Measurements from ENCODE around the gene RSU1.

RSU1 gene

DNA sequence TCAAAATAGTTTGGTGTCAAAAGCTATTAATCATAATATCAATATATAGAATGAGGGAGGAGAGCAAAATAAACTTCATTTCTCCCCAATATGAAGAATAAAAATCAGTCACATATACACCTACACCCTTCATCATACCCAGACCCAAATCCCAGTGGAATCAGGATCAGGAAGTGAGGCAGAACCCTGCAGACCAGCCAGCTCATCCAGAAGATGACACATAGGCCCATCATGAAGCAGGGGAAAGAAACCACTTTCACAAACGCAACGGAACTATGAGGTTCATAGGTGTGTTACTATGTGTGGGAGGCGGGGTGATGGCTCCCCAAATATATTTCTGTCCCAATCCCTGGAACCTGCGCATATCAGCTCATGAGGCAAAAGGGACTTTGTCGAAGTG lies 89.0 kb downstream of the RSU1 start:
- no peak for DNase-seq

DNA sequence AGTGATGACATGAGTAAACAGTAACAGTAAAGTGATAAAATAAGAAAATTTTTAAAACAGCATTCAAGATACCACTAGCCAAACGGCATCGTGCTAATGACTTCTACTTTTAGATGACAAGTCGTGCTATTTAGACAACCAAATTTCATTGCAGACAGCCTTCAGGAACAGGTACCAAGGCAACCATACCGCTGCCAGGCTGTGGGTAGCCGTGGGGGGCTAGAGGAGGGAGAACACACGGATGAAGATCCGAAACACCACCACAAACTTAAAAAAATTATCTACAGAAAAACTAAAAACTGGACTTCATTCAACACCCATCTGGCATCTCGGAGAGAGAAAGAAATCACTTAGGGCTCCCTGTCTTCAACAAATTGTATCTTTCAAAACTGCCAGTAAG lies 89.6 kb downstream of the RSU1 start:
- no peak for DNase-seq

DNA sequence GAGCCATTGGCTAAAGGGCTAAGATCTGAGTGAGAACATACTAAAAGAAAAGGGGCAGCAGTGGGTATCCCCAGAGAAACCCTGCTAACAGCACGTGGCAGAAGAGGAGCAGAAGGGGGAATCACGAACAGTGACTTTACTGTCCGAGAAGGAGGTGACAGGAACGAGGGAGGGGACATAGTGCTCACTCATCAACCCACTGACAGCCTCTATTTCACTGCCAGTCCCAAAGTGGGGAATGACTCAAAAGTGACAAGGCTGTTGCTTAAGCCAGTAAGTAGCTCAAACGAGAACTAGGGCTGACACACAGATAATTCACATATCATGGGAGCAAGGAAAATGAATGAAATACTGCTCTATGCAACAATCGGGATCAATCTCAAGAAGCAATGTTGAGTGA lies 92.7 kb downstream of the RSU1 start:
- DNase-seq: no peak

DNA sequence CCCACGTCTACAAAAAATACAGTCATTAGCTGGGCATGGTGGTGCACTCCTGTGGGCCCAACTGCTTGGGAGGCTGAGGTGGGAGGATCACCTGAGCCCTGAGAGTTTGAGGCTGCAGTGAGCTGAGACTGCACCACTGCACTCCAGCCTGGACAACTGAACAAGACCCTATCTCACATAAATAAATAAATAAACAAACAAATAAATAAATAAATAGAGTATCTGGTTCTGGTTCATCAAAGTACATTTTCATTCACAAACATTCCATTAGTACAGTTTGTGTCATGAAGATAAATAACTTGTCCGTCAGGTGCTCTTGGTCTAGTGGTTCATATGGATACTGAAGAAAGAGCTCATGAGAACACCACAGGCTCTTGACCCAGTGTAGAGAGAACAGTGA lies 96.4 kb downstream of the RSU1 start:
- no peak for DNase-seq

DNA sequence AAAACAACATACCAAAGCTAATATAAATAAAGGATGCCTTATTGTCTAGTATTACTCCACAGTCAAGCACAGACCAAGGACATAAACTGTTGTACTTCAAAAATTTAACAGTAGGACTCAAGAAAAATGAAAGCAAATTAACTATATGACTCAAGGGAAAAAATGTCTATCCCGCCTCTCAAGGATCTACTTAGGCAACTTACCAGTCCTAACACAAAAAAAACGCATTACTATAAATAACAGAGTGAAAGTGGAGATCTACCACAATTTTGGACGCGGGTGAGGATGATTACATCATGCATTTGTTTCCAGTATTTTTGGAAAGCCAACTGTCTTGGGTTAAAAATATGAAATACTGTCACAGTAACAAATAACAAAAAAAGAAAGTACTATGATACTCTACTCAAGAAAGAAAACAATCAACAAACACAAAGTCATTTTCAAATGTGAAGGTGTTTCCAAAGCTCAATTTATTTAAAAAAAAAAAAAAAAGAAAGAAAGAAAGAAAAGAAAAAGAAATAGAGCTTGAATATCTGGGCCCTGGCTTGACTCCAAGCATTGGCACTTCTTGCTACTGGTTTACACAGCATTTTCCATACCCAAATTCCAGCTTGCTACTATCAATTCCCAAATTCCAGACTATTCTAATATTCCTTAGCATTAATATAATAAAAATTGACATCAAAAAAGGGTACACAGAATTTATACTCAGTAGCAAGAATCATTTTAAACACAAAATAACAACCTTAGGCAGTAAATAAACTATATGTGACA lies 99.4 kb downstream of the RSU1 start:
- DNase-seq: no peak

DNA sequence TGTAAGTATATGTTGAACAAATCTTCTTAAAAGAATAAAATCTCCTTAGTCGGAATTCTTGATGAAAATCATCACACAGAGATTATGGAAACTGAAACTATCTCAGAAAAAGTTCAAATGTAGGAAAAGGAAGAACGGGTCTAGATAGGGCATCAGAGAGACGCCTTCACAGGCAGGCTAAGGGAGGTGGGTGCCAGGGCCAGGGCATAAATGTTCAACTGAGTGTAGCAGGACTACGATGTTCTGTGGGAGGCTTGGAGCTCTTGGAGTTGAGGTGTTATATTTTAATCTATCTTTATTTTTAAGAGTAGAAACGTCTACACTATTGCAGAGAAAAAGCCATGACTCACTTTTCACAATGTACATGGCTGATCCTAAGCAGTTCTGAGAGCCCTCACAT lies 101.2 kb downstream of the RSU1 start:
- no peak for DNase-seq

DNA sequence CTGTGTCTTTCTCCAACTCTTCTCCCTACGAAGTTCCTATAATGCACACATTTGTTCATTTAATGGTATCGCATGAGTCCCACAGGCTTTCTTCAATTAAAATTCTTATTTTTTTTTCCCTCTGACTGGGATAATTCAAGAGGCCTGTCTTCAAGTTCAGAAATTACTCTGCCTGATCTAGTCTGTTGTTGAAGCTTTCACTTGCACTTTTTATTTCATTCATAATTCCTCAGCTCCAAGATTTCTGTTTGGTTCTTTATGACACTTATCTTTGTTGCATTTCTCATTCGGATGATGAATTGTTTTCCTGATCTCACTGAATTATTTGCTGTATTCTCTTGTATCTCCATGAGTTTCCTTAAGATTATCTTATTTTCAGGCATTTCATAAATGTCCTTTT lies 103.9 kb downstream of the RSU1 start:
- DNase-seq: no peak

DNA sequence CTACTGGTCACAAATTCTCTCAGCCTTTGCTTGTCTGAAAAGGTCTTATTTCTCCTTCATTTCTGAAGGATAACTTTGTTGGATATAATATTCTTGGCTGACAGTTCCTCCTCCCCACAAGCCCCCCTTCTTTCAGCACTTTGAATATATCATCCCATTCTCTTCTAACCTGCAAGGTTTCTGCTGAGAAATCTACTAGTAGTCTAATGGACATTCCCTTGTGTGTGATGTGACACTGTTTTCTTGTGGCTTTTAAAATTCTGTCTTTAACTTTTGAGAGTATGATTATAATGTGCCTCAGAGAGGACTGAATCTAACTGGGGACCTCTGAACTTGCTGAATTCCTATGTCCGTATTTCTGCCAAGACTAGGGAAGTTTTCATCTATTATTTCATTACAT lies 104.3 kb downstream of the RSU1 start:
- DNase-seq: no peak

DNA sequence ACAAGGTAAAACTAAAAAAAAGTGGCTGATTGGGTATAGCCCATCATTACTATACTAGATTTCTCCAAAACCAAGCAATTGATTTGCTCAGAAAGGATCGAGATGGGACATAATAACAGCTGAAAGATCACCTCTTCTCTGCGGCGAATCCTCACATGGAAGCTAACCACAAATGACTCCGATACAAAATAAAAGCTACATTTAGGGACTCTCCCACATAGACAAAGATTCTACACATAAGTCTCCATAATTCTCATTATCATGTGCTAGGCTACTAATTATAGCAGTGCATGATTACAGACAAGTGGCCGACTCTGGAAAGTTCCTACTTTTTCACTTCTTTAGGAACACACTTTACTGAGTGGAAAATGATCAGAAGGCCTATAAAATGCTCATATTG lies 116.9 kb downstream of the RSU1 start:
- DNase-seq: no peak

DNA sequence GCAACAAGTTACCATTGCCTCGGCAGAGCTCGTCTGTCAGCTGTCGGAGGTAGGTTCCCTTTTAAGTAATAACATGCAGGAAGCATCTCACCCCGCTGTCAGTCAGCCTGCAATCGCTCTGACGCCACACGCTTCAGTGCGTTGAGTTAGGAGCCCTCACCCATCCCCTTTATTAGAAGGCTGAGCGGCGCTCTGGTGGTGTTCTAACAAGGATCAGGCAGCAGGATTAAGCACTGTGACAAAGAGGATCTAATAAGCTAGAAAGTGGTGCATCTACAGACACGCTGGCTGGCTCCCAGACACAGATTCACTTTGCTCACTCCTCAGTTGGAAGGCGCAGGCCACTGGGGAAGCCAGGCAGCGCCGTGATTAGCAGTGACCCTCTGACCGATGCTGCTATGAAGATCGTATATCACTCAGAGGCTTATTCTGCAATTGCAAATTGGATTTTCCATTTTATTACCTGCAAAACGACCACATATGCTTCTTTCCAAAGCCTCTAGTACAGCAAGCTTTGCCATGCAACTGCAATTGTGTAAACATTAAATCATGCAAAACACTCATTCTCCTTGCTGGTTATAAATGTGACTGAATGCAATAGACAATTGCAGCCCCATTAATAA lies 117.7 kb downstream of the RSU1 start:
- DNase-seq: no peak

DNA sequence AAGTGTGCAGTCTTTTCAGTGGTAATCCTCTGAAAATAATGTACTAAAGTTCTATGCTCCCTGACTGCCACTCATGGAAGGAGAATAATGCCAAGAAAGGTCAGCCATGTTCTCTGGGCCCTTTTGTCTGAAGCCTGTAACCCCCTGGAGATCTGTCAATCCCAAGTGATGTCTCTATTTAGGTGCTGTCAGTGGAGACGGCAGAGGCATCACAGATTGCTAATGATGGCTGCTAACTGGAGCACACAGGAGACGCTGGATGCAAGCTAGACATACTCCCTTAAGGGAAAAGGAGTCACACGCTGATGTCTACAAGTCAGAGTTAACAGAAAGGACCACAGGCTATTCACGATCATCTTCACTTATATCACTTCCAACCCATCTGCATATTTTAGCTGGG lies 118.8 kb downstream of the RSU1 start:
- DNase-seq: no peak

DNA sequence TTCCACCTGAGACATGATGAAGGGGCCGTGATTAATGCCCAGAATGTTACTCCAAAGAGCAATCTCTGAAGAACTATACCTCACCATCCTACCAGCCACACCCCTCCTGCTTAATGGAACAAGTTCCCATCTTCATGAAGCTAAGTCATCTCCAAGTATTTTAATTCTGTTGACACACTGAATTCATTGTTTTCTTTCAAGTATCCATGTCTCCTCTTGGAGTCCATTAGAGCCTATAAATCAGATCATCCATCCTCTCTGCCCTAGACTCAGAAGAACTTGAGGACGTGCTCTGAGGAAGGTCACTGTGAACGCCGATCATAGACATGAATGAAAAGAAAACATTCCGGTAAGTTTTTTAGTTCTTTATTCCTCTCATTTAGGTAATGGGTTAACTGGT lies 126.8 kb downstream of the RSU1 start:
- DNase-seq: no peak

DNA sequence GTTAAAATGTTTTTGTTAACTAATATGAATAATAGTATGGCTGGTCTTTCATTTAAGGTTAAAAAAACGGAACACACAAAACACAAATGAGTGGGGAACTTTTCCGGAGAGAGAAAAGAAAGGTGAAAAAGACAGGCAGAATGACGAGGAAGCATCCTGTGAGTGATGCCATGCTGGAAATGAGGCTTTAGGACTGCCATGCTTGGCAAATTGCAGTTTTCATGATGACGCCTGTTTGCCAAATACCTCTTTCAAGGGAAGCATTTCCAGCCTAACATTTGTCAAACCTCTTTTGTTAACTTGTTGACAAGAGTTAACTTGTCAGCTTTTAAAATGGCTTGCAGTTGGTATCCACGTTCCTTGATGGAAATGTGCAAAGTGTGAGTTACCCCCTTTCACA lies 127.5 kb downstream of the RSU1 start:
- no peak for DNase-seq

DNA sequence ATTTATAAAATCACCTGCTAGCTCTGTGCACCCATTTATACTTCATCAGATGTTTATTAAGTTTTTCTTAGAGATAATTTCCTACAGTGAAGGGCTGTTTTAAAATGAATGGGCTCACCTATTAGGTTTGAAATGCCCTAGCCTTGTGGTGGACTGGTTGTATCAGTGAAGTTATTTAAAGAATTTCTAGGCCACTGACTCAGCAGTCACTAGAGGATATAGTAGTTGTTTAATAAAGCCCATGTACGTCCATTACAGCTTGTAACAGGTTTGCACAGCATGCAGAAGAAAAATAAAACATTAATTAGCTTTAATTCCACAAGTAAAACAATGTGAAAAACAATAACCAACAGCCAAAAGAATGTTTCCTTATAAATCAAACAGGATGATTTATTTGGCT lies 128.0 kb downstream of the RSU1 start:
- DNase-seq: no peak

DNA sequence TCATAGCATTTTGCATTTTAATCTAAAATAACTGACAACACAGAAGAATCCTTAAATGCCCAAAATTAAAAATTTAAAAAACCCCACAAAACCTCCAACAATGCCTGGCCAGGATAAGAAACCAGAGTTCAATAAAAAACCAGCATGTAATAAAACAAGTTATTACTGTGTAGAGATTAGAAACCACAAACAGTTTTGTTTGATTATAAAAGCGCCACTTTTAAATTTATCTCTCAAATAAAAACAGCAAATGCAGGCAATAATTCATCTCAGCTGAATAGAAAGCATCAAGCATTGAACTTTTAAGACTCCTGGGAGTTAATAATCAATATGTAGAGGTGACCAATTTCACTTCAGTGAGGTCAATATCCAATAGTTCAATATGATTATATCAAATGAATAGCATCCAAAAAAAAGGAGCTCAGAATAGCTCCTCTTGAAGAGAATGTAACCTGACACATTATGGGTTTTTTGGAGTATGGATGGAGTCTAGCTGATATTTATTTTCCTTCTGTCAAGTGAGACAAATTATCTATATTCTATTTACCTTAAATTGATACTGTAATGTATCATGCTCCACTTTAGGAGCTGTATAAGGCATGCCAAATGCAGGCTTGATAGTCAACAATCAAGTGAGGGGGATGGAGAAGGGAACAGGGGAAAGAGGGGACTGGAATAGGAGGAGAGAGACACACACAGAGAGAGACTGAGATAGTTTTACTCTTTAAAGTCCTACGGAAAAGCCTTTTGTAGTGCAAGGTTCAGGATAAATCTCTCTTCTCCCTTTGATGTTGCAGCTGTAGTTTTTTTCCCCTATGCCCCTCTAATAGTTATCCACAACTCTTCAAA lies 130.9 kb downstream of the RSU1 start:
- no peak for DNase-seq

DNA sequence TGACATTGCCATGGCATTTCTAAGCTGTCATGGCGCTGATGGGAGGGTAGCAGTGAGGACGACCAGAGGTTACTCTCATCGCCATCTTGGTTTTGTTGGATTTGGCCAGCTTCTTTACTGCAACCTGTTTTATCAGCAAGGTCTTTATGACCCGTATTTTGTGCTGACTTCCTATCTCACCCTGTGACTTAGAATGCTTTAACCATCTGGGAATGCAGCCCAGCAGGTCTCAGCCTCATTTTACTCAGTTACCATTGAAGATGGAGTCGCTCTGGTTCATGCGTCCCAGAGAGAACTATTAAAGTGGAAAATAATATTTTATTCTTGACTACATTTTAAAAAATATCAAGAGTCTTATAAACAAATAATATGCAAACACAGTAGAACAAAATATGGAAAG lies 131.7 kb downstream of the RSU1 start:
- DNase-seq: no peak

DNA sequence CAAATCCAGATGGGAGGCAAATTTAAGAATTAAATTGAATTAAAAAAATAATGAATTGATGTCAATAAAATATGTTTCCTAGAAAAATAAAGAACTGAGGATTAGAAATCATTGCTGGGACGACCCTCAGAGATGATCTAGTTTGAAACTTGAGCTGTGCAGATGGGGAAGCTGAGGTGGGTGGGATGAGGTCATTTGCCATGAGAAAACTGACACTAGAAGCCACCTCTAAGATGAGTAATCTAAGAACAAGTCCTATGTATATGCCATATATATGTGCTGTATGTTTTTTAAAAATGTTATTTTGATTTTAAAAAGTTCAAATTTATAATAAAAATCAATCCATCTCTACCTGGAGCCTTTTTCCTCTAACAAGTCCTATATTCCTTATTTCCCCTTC lies 135.7 kb downstream of the RSU1 start:
- no peak for DNase-seq

DNA sequence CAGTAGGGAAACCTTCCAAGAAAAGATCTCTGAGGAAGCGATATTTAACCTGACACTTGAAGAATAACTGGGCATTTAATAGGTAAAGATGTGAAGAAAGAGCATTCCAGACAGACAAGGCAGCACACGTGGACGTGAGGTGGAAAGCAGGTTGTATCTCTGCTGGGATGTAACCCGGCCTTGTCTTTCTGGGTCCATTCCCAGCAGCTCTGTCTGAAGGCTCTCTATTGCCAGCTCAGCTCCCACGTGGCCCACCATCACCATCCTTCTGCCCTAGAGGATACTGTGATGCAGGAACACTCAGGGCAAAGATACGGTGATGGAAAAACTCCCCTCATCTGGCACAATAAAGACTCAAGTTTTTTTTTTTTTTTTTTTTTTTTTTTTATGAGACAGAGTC lies 137.7 kb downstream of the RSU1 start:
- no peak for DNase-seq

DNA sequence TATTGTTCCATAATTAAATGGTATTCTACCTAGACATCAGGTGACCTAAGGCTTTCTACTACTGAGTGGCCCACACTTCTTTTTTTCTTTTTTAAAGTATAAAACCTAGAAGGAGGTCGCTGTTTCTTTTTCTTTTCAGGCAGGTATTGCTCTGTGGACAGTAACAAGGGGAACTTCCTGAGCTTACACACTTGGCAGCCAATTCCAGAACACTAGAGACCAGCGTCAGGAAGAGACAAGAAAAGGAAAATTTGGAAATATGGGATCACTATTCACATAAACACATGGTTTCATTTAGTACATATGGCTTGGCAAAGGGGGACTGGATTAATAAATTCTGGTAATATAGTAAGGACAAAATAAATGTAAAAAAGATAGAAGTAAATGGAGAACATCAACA lies 141.9 kb downstream of the RSU1 start:
- DNase-seq: no peak

DNA sequence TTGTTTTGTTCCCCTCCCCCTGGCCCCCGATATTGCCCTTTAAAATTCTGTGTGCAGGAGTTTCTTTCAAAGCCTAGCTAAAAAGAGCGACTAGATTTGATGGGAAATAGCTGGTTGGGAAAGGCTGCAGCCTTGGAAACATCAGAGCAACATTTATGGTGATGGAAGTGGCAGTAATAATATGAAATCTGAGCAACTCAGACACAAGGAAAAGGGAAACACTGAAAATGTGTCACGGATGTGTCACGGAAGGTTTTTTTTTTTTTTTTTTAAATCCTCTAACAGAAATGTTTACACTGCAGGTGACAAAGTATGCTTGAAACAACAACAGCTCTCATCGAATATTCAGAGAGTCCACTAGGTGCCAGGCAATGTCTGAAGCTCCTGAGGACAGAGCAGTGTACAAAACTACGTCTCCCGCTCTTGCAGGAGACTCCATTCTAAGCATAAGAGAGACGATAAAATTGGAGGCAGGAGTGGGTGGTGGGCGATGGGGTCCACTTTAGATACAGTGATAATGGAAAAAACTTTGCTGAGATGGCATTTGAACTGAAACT lies 143.0 kb downstream of the RSU1 start:
- DNase-seq: no peak

DNA sequence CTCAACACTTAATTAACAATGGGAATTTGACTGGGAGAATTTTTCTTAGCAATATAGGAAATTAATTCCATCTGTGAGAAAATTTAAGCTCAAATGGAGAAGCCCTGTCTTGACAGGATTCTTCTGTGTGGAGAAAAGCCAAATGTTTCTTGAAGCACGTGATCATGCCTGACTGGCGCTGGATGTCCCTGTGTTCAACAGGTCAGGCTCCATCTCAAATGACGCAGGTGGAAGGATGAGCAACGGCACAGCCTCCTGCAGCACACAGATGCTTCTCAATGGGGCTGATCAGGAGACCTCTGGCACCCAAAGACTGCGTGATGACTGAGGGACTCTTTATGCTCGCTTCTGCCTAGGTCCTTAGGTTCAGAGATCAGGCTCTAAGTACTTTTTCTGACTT lies 143.8 kb downstream of the RSU1 start:
- DNase-seq: no peak

DNA sequence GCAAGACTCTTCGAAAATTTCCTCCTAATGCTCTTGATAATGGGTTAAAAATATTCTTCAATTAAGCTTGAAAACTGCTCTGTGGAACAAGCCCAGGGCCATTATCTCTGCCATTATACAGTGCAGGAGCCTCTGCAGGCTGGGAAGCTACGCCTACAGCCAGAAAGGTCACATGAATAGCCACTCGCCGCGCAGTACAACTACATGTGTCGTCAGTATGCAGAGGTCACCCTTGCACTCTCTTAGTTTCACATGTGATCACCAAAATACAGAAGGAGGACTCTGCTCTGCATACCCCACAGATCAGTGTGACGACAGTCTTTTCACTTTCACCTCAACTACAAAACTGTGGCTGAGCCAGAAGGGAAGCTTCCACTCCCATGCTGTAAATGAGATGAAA lies 153.8 kb downstream of the RSU1 start:
- DNase-seq: no peak

DNA sequence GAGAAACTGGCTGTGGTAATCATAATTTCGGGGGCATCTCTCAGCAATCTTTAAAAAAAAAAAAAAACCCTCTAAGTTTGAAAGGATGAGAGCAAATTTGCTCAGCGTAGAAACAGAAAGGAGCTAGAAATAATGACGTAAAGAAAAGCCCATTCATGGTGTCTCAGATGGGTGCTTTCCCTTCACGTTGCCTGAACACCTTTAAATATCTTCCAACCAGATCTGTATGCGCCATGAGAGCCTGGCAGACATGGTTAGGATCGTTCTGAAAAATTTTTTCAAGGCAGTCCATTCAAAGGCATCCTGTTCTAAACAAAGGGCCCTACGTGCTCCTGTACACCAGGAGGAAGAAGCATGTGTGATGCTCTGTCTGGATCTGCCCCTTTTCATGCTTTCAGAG lies 154.3 kb downstream of the RSU1 start:
- no peak for DNase-seq

DNA sequence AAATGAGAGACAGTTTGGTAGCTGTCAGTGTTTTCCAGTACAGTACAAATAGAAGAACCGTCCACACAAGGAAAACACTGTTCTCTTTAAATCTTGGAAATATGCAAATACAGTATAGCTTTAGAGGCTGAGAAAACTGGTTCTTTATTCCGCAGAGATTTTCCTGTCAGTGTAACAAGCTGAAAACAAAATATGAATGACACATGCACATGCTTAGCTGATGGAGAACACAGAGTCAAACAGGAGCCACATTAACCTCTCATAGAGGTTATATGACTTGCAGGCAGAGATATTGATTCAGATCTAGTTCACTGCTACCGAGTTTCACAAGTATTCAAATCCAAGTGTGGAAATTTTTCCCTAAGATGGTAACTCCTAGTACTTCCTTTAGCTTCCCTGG lies 160.3 kb downstream of the RSU1 start:
- DNase-seq: no peak

Data from CD4-positive, alpha-beta T cell treated with Interleukin-4 for 4 hours (primary cell).